Kidney (tissue), 14 donors: ENCODE data around the gene LTBP1. TPM values are rescaled to one million over a fixed set of nuclear protein-coding genes. Genes with fewer than 3 reads are reported as not detected.

ENCODE experiments used
- DNase-seq, 5 donors: peaks; one replicate each; pipeline ENCODE4 v3.0.0-alpha.2; 2013 to 2020
- FAIRE-seq: peaks from 2 replicates; lab custom pipeline; 2012; peaks lifted over from hg19 to GRCh38; lab: Jason Lieb, UNC
- H3K27ac ChIP-seq, 2 donors: one replicate each; pipeline ENCODE4 v1.7.0; 2013; ENCODE audit warnings: low read depth in 2 of 2, low read length in 2 of 2, inconsistent platforms in 1 of 2
- H3K27me3 ChIP-seq: one replicate; pipeline ENCODE4 v1.7.1; 2013; ENCODE audit warnings: low read length, inconsistent platforms; ENCODE audit not compliant: control insufficient read depth, insufficient read depth
- H3K36me3 ChIP-seq, 3 donors: one replicate each; pipeline versions ENCODE4 v1.7.0 to v1.7.1; 2013; ENCODE audit warnings: low read length in 3 of 3, control low read depth in 1 of 3, inconsistent platforms in 1 of 3; ENCODE audit not compliant: insufficient read depth in 3 of 3, control insufficient read depth in 2 of 3
- H3K4me1 ChIP-seq, 3 donors: one replicate each; pipeline versions ENCODE4 v1.7.0 to v1.7.1; 2013; ENCODE audit warnings: low read length in 3 of 3, inconsistent platforms in 1 of 3, low read depth in 1 of 3; ENCODE audit not compliant: control insufficient read depth in 2 of 3, insufficient read depth in 2 of 3
- H3K4me3 ChIP-seq, 3 donors: one replicate each; pipeline versions ENCODE4 v1.7.0 to v1.8.1; 2013; ENCODE audit warnings: low read length in 3 of 3, control low read depth in 1 of 3, inconsistent platforms in 1 of 3
- H3K9ac ChIP-seq, 3 donors: one replicate each; pipeline versions ENCODE4 v1.7.0 to v1.7.1; 2013; ENCODE audit warnings: low read length in 3 of 3, control low read depth in 1 of 3, inconsistent platforms in 1 of 3
- H3K9me3 ChIP-seq, 3 donors: one replicate each; pipeline versions ENCODE4 v1.7.0 to v1.7.1; 2013; ENCODE audit warnings: low read length in 3 of 3, control low read depth in 1 of 3, inconsistent platforms in 1 of 3; ENCODE audit not compliant: control insufficient read depth in 2 of 3, insufficient read depth in 1 of 3
- intact Hi-C: fragments of 100-400 bp; cut with DNase I; formaldehyde crosslinking; loops from one replicate; pipeline ENCODE4 v1.11.1; 2022
- polyA plus RNA-seq: library from polyadenylated mRNA; stranded (reverse); fragments of 350-450 nt; fragmentation: Illumina TruSeq; extraction: RNeasy Lipid Tissue Mini Kit (QIAGEN cat#74804); gene quantifications from one replicate; pipeline ENCODE4 v1.2.3, GENCODE V29; 2014; ENCODE audit warnings: low read depth, low replicate concordance; ENCODE audit not compliant: insufficient read depth
- total RNA-seq: library from RNA; stranded (reverse); fragmentation: NEBNext Ultra II Directional; extraction: Animal tissue kit (Norgen Biotek cat#: 25700); gene quantifications from one replicate; pipeline ENCODE4 v1.2.1, GENCODE V29; 2021
- TF ChIP-seq, protein P1 (sequence below): IDR thresholded peaks from 3 replicates; pipeline ENCODE4 v1.5.1; 2012; ENCODE audit warnings: mild to moderate bottlenecking, moderate library complexity, borderline replicate concordance; ENCODE audit not compliant: insufficient read depth; ENCODE audit errors: extremely low read depth
- donor health status: control.
- donor health status: control.
- donor health status: control.
- donor health status: control.
- donor health status: control.
- donor health status: DM: yes; HTN: yes; CAD: no.
- donor health status: Normal renal cell carcinoma (clear cell type).

LTBP1 gene
- total and polyA plus RNA-seq, 2 donors from 2014 or later: 9.3 to 39.8 TPM

DNA sequence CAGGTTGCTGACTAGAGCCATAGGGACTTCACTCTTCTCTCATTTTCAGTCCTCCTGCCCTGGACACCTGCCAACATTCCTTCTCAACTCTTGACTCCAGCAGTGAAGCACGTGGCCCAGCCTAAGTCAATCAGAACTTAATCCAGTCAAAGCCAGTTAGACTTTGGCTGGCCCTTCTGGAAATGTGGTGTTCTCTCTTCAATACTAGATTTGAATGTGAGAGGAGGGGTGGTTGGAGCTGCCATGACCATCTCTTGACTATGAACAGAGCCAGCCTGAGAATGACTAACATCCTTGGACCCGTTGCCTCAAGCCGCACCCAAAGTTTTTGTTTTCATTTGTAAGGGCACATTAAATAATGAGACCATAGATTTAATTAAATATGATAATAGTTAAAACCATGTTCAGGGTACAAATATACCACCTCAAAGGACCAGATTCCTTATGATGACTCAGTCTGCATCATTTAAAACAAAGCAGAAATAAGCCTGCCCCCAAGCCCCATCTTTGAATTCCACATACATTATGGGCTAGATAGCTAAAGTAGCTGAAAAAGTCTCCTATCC, 480.0 kb downstream of the LTBP1 start:
- H3K9me3 ChIP-seq: no peaks in the 10 kb centered on the region
- H3K36me3 ChIP-seq: no peaks in the 10 kb centered on the region
- H3K27me3 ChIP-seq: no peaks in the 10 kb centered on the region
- no peak overlapping the region for H3K27ac ChIP-seq
- intact Hi-C loops: no loop called here
- H3K9ac ChIP-seq: no peak overlapping the region
- no peak for FAIRE-seq
- H3K4me3 ChIP-seq: no peak overlapping the region
- TF ChIP-seq, protein P1, sequence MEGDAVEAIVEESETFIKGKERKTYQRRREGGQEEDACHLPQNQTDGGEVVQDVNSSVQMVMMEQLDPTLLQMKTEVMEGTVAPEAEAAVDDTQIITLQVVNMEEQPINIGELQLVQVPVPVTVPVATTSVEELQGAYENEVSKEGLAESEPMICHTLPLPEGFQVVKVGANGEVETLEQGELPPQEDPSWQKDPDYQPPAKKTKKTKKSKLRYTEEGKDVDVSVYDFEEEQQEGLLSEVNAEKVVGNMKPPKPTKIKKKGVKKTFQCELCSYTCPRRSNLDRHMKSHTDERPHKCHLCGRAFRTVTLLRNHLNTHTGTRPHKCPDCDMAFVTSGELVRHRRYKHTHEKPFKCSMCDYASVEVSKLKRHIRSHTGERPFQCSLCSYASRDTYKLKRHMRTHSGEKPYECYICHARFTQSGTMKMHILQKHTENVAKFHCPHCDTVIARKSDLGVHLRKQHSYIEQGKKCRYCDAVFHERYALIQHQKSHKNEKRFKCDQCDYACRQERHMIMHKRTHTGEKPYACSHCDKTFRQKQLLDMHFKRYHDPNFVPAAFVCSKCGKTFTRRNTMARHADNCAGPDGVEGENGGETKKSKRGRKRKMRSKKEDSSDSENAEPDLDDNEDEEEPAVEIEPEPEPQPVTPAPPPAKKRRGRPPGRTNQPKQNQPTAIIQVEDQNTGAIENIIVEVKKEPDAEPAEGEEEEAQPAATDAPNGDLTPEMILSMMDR: no peak
- peak in 2 of 5 donors; percentile 40 to 66 for DNase-seq
- H3K4me1 ChIP-seq: peaks cover 0 to 2% (median 0%) of the 10 kb centered on the region in 3 donors

GRCh38 chr2:33430077-33430476, 483.3 kb downstream of the LTBP1 start:
- Histone ChIP-seq H3K9me3 (no peaks in the 10 kb centered on the region), H3K4me3 (no peak overlapping the region), H3K4me1 (peaks cover 0 to 2% (median 0%) of the 10 kb centered on the region in 3 donors), H3K9ac (no peak overlapping the region), H3K27ac (no peak overlapping the region), H3K27me3 (no peaks in the 10 kb centered on the region), H3K36me3 (no peaks in the 10 kb centered on the region)
- intact Hi-C loops: no loop called here
- no peak for FAIRE-seq
- peak in 2 of 5 donors; percentile 29 to 39 for DNase-seq
- TF ChIP-seq, protein P1: no peak

DNA sequence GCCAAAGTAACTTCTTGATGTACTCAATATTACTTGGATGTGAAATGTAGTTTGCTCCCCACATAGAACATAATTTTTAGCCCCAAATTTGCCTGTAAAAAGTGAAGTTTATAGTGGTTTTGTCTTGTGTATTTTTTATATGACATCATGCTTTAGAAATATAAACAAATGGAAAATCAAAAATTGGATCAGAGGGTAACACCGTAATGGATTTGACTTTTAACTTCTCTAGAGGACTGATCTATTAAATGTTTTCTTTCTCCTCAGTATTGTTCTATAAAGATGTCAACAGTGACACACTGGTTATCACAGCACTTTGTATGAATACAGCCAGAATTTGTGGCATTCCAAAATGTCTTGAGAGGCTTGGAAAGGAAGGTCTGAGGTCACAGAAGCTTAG, 484.1 kb downstream of the LTBP1 start:
- H3K4me3 ChIP-seq: no peak overlapping the region
- TF ChIP-seq, protein P1: no peak
- no peaks in the 10 kb centered on the region for H3K27me3 ChIP-seq
- DNase-seq (no peak), FAIRE-seq (no peak)
- no peak overlapping the region for H3K27ac ChIP-seq
- H3K9me3 ChIP-seq: no peaks in the 10 kb centered on the region
- H3K4me1 ChIP-seq: peaks cover 0 to 2% (median 0%) of the 10 kb centered on the region in 3 donors
- no peaks in the 10 kb centered on the region for H3K36me3 ChIP-seq
- no peak overlapping the region for H3K9ac ChIP-seq
- intact Hi-C loops: no loop called here

GRCh38 chr2:33432871-33433270, 486.1 kb downstream of the LTBP1 start:
- Histone ChIP-seq H3K27ac (no peak overlapping the region), H3K36me3 (no peaks in the 10 kb centered on the region), H3K9ac (no peak overlapping the region), H3K4me3 (no peak overlapping the region), H3K4me1 (no peaks in the 10 kb centered on the region), H3K9me3 (no peaks in the 10 kb centered on the region), H3K27me3 (no peaks in the 10 kb centered on the region)
- DNase-seq (no peak), FAIRE-seq (no peak)
- TF ChIP-seq, protein P1: no peak
- intact Hi-C loops: no loop called here
